Measurements from ENCODE around the gene CDH4. TPM values are rescaled to one million over a fixed set of nuclear protein-coding genes. Genes with fewer than 3 reads are reported as not detected.
A peak's percentile ranks its signal among the peaks of the same experiment; 100 is the strongest.

The CDH4 gene
- total and polyA plus RNA-seq, 12 donors = 0.04 to 0.25 (median 0.08) TPM; not detected in 5

GRCh38 chr20:61869750-61870507 is 617.9 kb downstream of the CDH4 start:
- Histone ChIP-seq H3K36me3 (no peaks in the 10 kb centered on the region), H3K27me3 (peaks cover 0 to 40% (median 14%) of the 10 kb centered on the region in 7 donors), H3K9me3 (peaks cover 0 to 13% (median 0%) of the 10 kb centered on the region in 11 donors), H3K4me1 (no peaks in the 10 kb centered on the region), H3K4me3 (no peak overlapping the region), H3K27ac (no peak overlapping the region)
- TF ChIP-seq CTCF (IDR thresholded peaks at IDR 0.05) = no peak
- ATAC-seq (no peak), DNase-seq (peak in 1 of 2 donors; percentile 5)
- whole genome bisulfite sequencing, 2 donors = 58 to 60% methylated on average over 24 of the region's 24 CpGs
- intact Hi-C loops (cut with DNase I) = no loop called here

GRCh38 chr20:61871160-61871559 is 619.1 kb downstream of the CDH4 start:
- H3K4me1 ChIP-seq = no peaks in the 10 kb centered on the region
- intact Hi-C loops (cut with DNase I) = no loop called here
- DNase-seq (no peak), ATAC-seq (no peak)
- H3K27ac ChIP-seq = no peak overlapping the region
- TF ChIP-seq CTCF (IDR thresholded peaks at IDR 0.05) = no peak
- H3K36me3 ChIP-seq = no peaks in the 10 kb centered on the region
- H3K4me3 ChIP-seq = no peak overlapping the region
- peaks cover 0 to 33% (median 16%) of the 10 kb centered on the region in 7 donors for H3K27me3 ChIP-seq
- peaks cover 0 to 10% (median 0%) of the 10 kb centered on the region in 11 donors for H3K9me3 ChIP-seq
- 80 to 81% methylated on average over 6 of the region's 6 CpGs for WGBS, 2 donors

- TF ChIP-seq CTCF (IDR thresholded peaks at IDR 0.05) = no peak
- ATAC-seq (no peak), DNase-seq (peak in 1 of 2 donors; percentile 2)
- 77 to 80% methylated on average over 8 of the region's 8 CpGs for WGBS, 2 donors
- Histone ChIP-seq H3K36me3 (no peaks in the 10 kb centered on the region), H3K27me3 (peaks cover 0 to 29% (median 21%) of the 10 kb centered on the region in 7 donors), H3K4me1 (no peaks in the 10 kb centered on the region), H3K9me3 (peaks cover 0 to 10% (median 0%) of the 10 kb centered on the region in 11 donors), H3K27ac (no peak overlapping the region), H3K4me3 (no peak overlapping the region)
- intact Hi-C loops (cut with DNase I) = no loop called here
Observed at GRCh38 chr20:61871913-61872312, 619.9 kb downstream of the CDH4 start.

GRCh38 chr20:61872371-61872900 is 620.4 kb downstream of the CDH4 start:
- Histone ChIP-seq H3K4me3 (no peak overlapping the region), H3K4me1 (no peaks in the 10 kb centered on the region), H3K27me3 (peaks cover 0 to 30% (median 18%) of the 10 kb centered on the region in 7 donors), H3K27ac (no peak overlapping the region), H3K36me3 (no peaks in the 10 kb centered on the region), H3K9me3 (peaks cover 0 to 10% (median 0%) of the 10 kb centered on the region in 11 donors)
- intact Hi-C loops (cut with DNase I) = no loop called here
- 90% methylated on average over 20 of the region's 20 CpGs for WGBS, 2 donors
- no peak for ATAC-seq
- TF ChIP-seq CTCF (IDR thresholded peaks at IDR 0.05) = no peak
- peak in 1 of 2 donors; percentile 8 for DNase-seq

Measured in heart right ventricle (tissue), 16 donors.